NCI-H2029 treated with DMSO at 0.1 percent for 48 hours (cell line): Measurements from ENCODE around the gene PRKN.

Experiments used
- DNase-seq: peaks from one replicate; lab custom pipeline; 2025; lab: John Stamatoyannopoulos, UW

The PRKN gene

GRCh38 chr6:162313922-162314660, 413.5 kb downstream of the PRKN start:
- no peak for DNase-seq

GRCh38 chr6:162307865-162308264, 419.7 kb downstream of the PRKN start:
- DNase-seq, result no peak

GRCh38 chr6:162306616-162307015, 420.9 kb downstream of the PRKN start:
- no peak for DNase-seq

GRCh38 chr6:162301128-162301527, 426.4 kb downstream of the PRKN start:
- DNase-seq, result no peak

GRCh38 chr6:162294029-162294428, 433.5 kb downstream of the PRKN start:
- DNase-seq, result no peak

- DNase-seq, result no peak
Measured at GRCh38 chr6:162292915-162293314, 434.7 kb downstream of the PRKN start.

- no peak for DNase-seq
Measured at GRCh38 chr6:162290846-162291465, 436.6 kb downstream of the PRKN start.

- no peak for DNase-seq
Measured at GRCh38 chr6:162289972-162290371, 437.6 kb downstream of the PRKN start.

- DNase-seq, result no peak
Measured at GRCh38 chr6:162273986-162274385, 453.6 kb downstream of the PRKN start.

- no peak for DNase-seq
Measured at GRCh38 chr6:162271922-162272321, 455.6 kb downstream of the PRKN start.

- no peak for DNase-seq
Measured at GRCh38 chr6:162270966-162271365, 456.6 kb downstream of the PRKN start.

- no peak for DNase-seq
Measured at GRCh38 chr6:162267641-162268040, 459.9 kb downstream of the PRKN start.

GRCh38 chr6:162267126-162267525, 460.4 kb downstream of the PRKN start:
- no peak for DNase-seq

- no peak for DNase-seq
Measured at GRCh38 chr6:162264581-162264980, 463.0 kb downstream of the PRKN start.

GRCh38 chr6:162262466-162263196, 464.9 kb downstream of the PRKN start:
- DNase-seq, result no peak

GRCh38 chr6:162261598-162261997, 466.0 kb downstream of the PRKN start:
- DNase-seq, result no peak

- no peak for DNase-seq
Measured at GRCh38 chr6:162260027-162260426, 467.5 kb downstream of the PRKN start.

GRCh38 chr6:162258647-162259046, 468.9 kb downstream of the PRKN start:
- no peak for DNase-seq

GRCh38 chr6:162256361-162256760, 471.2 kb downstream of the PRKN start:
- DNase-seq, result no peak

GRCh38 chr6:162251257-162251656, 476.3 kb downstream of the PRKN start:
- no peak for DNase-seq

GRCh38 chr6:162249907-162250642, 477.5 kb downstream of the PRKN start:
- no peak for DNase-seq

- DNase-seq, result no peak
Measured at GRCh38 chr6:162245830-162246420, 481.6 kb downstream of the PRKN start.
